H1 (cell line): ENCODE results near the gene BMPR1A.

Experiments
- BACH1 ChIP-seq: IDR thresholded peaks from 2 replicates; pipeline ENCODE4 v1.6.1; 2012; ENCODE audit warnings: low read length, improper control_type of control experiment
- POLR2A ChIP-seq, 2 experiments: IDR thresholded peaks; 1 replicate in 1 of 2; 2 replicates in 1 of 2; pipeline ENCODE4 v1.6.1; 2011; ENCODE audit warnings: low read depth in 2 of 2, low read length in 2 of 2, mild to moderate bottlenecking in 2 of 2; ENCODE audit errors: control extremely low read depth in 1 of 2
- POLR2AphosphoS5 ChIP-seq: IDR thresholded peaks from 2 replicates; pipeline ENCODE4 v1.6.1; 2011; ENCODE audit warnings: low read depth, low read length
- YY1 ChIP-seq: IDR thresholded peaks from 2 replicates; pipeline ENCODE4 v1.6.1; 2011; ENCODE audit warnings: low read depth, mild to moderate bottlenecking, low read length
- ZNF274 ChIP-seq: IDR thresholded peaks from 2 replicates; pipeline ENCODE4 v1.7.0; 2012; ENCODE audit warnings: low read length, borderline replicate concordance; ENCODE audit errors: extremely low read depth
- TF ChIP-seq, protein P1 (sequence below), 3 experiments: IDR thresholded peaks; 1 replicate in 2 of 3; 2 replicates in 1 of 3; pipeline versions ENCODE4 v1.5.1 to v1.6.1; 2011; ENCODE audit warnings: low read length in 3 of 3, mild to moderate bottlenecking in 3 of 3, inconsistent platforms in 2 of 3, low read depth in 1 of 3, moderate library complexity in 1 of 3; ENCODE audit not compliant: insufficient read depth in 1 of 3; ENCODE audit errors: control extremely low read depth in 1 of 3

DNA sequence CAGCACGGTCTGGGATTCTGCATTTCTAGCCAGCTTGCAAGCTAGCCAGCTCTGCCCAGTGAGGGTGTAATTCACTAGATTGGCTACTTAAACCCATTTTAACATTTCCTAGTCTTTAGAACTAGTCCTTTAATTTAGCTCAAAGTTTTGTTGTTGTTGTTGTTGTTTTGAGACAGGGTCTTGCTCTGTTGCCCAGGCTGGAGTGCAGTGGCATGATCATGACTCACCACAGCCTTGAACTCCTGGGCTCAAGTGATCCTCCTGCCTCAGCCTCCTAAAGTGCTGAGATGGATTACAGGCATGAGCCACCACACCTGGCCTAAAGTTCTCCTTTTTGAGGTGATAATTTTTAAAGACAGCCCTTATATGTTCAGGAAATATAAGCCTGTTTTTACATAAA lies 94.1 kb downstream of the BMPR1A start:
- TF ChIP-seq YY1: no peak
- TF ChIP-seq POLR2A (IDR thresholded peaks at IDR 0.05; ENCODE audit: control extremely low read depth in 1 of 2, low read depth in 2 of 2, low read length in 2 of 2): no peak
- TF ChIP-seq, protein P1, sequence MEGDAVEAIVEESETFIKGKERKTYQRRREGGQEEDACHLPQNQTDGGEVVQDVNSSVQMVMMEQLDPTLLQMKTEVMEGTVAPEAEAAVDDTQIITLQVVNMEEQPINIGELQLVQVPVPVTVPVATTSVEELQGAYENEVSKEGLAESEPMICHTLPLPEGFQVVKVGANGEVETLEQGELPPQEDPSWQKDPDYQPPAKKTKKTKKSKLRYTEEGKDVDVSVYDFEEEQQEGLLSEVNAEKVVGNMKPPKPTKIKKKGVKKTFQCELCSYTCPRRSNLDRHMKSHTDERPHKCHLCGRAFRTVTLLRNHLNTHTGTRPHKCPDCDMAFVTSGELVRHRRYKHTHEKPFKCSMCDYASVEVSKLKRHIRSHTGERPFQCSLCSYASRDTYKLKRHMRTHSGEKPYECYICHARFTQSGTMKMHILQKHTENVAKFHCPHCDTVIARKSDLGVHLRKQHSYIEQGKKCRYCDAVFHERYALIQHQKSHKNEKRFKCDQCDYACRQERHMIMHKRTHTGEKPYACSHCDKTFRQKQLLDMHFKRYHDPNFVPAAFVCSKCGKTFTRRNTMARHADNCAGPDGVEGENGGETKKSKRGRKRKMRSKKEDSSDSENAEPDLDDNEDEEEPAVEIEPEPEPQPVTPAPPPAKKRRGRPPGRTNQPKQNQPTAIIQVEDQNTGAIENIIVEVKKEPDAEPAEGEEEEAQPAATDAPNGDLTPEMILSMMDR (IDR thresholded peaks at IDR 0.05; ENCODE audit: control extremely low read depth in 1 of 3, insufficient read depth in 1 of 3, low read depth in 1 of 3, low read length in 3 of 3): no peak
- no peak for TF ChIP-seq ZNF274
- TF ChIP-seq POLR2AphosphoS5: no peak
- no peak for TF ChIP-seq BACH1
